Measurements from ENCODE around the gene BORCS6. TPM values are rescaled to one million over a fixed set of nuclear protein-coding genes. Genes with fewer than 3 reads are reported as not detected.

Gene BORCS6
- total and polyA plus RNA-seq, 9 of the 15 experiments (the other 6 are each of a cell fraction or from before 2014, with no cell fraction given), result 0.01 to 7.4 (median 2.3) TPM

DNA sequence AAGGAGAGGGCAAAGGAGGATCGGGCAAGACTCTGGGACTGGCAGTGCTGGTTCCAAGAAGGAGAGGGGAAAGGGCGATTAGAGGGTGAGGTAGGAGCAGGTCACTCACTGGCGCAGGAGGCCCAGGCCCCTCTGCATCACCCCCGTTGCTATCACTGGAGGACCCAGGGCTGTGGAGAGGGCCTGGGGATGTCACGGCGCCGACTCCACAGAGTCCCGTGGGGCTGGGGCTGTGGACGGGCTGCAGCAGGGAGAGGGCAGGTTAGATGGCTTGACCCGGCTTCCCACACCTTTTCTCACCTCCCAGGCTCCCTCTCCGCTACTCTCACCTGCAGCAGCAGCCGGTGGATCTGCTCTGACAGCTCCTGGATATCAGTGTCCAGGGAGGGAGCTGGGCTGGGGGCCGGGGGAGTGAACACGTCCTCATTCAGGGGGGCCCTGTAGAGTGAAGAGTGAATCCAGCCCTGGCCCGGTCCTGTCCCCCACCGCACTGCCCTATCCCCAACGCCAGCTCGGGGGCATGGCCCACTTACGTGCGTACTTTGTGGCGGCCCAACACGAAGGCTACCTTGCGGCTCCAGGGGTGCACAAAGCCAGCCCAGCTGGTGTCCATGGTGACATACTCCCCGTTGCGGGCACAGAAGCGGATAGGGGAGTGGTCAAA, 42.7 kb downstream of the BORCS6 start (continued):
- TF ChIP-seq, protein P1, sequence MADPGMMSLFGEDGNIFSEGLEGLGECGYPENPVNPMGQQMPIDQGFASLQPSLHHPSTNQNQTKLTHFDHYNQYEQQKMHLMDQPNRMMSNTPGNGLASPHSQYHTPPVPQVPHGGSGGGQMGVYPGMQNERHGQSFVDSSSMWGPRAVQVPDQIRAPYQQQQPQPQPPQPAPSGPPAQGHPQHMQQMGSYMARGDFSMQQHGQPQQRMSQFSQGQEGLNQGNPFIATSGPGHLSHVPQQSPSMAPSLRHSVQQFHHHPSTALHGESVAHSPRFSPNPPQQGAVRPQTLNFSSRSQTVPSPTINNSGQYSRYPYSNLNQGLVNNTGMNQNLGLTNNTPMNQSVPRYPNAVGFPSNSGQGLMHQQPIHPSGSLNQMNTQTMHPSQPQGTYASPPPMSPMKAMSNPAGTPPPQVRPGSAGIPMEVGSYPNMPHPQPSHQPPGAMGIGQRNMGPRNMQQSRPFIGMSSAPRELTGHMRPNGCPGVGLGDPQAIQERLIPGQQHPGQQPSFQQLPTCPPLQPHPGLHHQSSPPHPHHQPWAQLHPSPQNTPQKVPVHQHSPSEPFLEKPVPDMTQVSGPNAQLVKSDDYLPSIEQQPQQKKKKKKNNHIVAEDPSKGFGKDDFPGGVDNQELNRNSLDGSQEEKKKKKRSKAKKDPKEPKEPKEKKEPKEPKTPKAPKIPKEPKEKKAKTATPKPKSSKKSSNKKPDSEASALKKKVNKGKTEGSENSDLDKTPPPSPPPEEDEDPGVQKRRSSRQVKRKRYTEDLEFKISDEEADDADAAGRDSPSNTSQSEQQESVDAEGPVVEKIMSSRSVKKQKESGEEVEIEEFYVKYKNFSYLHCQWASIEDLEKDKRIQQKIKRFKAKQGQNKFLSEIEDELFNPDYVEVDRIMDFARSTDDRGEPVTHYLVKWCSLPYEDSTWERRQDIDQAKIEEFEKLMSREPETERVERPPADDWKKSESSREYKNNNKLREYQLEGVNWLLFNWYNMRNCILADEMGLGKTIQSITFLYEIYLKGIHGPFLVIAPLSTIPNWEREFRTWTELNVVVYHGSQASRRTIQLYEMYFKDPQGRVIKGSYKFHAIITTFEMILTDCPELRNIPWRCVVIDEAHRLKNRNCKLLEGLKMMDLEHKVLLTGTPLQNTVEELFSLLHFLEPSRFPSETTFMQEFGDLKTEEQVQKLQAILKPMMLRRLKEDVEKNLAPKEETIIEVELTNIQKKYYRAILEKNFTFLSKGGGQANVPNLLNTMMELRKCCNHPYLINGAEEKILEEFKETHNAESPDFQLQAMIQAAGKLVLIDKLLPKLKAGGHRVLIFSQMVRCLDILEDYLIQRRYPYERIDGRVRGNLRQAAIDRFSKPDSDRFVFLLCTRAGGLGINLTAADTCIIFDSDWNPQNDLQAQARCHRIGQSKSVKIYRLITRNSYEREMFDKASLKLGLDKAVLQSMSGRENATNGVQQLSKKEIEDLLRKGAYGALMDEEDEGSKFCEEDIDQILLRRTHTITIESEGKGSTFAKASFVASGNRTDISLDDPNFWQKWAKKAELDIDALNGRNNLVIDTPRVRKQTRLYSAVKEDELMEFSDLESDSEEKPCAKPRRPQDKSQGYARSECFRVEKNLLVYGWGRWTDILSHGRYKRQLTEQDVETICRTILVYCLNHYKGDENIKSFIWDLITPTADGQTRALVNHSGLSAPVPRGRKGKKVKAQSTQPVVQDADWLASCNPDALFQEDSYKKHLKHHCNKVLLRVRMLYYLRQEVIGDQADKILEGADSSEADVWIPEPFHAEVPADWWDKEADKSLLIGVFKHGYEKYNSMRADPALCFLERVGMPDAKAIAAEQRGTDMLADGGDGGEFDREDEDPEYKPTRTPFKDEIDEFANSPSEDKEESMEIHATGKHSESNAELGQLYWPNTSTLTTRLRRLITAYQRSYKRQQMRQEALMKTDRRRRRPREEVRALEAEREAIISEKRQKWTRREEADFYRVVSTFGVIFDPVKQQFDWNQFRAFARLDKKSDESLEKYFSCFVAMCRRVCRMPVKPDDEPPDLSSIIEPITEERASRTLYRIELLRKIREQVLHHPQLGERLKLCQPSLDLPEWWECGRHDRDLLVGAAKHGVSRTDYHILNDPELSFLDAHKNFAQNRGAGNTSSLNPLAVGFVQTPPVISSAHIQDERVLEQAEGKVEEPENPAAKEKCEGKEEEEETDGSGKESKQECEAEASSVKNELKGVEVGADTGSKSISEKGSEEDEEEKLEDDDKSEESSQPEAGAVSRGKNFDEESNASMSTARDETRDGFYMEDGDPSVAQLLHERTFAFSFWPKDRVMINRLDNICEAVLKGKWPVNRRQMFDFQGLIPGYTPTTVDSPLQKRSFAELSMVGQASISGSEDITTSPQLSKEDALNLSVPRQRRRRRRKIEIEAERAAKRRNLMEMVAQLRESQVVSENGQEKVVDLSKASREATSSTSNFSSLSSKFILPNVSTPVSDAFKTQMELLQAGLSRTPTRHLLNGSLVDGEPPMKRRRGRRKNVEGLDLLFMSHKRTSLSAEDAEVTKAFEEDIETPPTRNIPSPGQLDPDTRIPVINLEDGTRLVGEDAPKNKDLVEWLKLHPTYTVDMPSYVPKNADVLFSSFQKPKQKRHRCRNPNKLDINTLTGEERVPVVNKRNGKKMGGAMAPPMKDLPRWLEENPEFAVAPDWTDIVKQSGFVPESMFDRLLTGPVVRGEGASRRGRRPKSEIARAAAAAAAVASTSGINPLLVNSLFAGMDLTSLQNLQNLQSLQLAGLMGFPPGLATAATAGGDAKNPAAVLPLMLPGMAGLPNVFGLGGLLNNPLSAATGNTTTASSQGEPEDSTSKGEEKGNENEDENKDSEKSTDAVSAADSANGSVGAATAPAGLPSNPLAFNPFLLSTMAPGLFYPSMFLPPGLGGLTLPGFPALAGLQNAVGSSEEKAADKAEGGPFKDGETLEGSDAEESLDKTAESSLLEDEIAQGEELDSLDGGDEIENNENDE (IDR thresholded peaks at IDR 0.05; ENCODE audit: low read depth, low read length), result no peak
- no peak for TF ChIP-seq SMC3 (conservative IDR thresholded peaks at IDR 0.05; ENCODE audit: insufficient read depth, low read depth, low read length)
- TF ChIP-seq ASH1L (IDR thresholded peaks at IDR 0.05; ENCODE audit: borderline replicate concordance, low read depth, partially characterized antibody), result no peak
- TF ChIP-seq CTBP1 (IDR thresholded peaks at IDR 0.05; ENCODE audit: borderline replicate concordance), result no peak
- TF ChIP-seq GATAD2A (IDR thresholded peaks at IDR 0.05), result no peak
